GM13977 (cell line): ENCODE data around the gene TANGO6.

Source experiments
- DNase-seq: peaks from one replicate; pipeline ENCODE4 v3.0.0; 2012; ENCODE audit warnings: low spot score
- CTCF ChIP-seq: IDR thresholded peaks from 2 replicates; pipeline ENCODE4 v1.5.1; 2012; ENCODE audit warnings: mild to moderate bottlenecking, control low read depth; ENCODE audit not compliant: insufficient read depth; ENCODE audit errors: extremely low read depth, missing control alignments
- in situ Hi-C: fragments of 300-500 bp; cut with MboI; formaldehyde crosslinking; loops from one replicate; pipeline ENCODE4 v1.12.0; 2022; ENCODE audit warnings: low sequenced_read_pairs, low pct_unique_long_range_greater_than_20kb, mixed read lengths, inconsistent platforms; ENCODE audit not compliant: unreplicated experiment

The TANGO6 gene

GRCh38 chr16:68892214-68892613 lies 48.9 kb downstream of the TANGO6 start:
- no peak for DNase-seq
- in situ Hi-C loops: loop anchor here (10.0 to 25.0 kb wide), 2 partner anchors 233 to 395 kb away; no protein-coding TSS in a partner anchor
- TF ChIP-seq CTCF: no peak

GRCh38 chr16:68892898-68893297 lies 49.6 kb downstream of the TANGO6 start:
- TF ChIP-seq CTCF: no peak
- in situ Hi-C loops: loop anchor here (10.0 to 25.0 kb wide), 2 partner anchors 232 to 394 kb away; no protein-coding TSS in a partner anchor
- DNase-seq: no peak

- DNase-seq: no peak
- in situ Hi-C loops: loop anchor here (10.0 to 25.0 kb wide), 2 partner anchors 231 to 393 kb away; no protein-coding TSS in a partner anchor
- TF ChIP-seq CTCF: no peak
Observed at GRCh38 chr16:68893710-68894705, 50.7 kb downstream of the TANGO6 start.

DNA sequence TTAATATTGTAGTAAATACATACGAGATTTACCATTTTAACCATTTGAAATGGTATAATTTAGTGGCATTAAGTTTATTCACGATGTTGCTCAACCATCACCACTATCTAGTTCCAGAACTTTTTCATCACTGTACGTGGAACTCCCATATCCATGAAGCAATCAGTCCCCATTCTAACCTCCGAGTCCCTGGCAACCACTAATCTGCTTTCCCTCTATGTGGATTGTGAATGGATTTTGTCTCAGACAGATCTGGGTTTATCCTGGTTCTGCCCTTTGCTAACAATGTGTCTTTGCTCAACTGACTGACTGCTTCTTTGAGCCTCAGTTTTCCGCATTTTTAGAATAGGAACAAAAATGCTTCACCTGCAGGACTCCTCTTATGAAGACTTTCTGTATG lies 51.4 kb downstream of the TANGO6 start:
- in situ Hi-C loops: loop anchor here (10.0 to 25.0 kb wide), 2 partner anchors 230 to 393 kb away; no protein-coding TSS in a partner anchor
- no peak for DNase-seq
- no peak for TF ChIP-seq CTCF

- no peak for DNase-seq
- in situ Hi-C loops: loop anchor here (10.0 to 25.0 kb wide), 2 partner anchors 227 to 389 kb away; no protein-coding TSS in a partner anchor
- TF ChIP-seq CTCF: no peak
Observed at GRCh38 chr16:68898026-68898425, 54.7 kb downstream of the TANGO6 start.

DNA sequence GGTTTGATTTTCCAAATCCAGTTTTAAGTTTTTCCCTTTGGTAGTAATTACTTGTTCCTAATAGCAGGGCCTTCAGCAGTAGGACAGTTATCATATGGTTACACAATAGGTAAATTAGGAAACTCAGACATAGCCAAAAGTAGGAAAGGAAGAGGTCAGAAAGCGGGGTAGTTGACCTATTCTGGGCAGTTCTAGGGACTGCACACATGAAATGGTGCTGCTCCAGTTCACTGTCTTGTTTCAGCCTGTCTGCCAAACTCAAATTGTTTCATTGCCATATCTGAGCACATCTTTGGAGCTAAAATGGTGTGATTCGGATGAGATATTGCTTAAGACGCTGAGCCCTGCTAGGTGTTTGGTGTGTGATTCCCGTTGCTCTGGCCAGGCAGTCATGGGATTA lies 56.7 kb downstream of the TANGO6 start:
- no peak for DNase-seq
- in situ Hi-C loops: no loop called here
- no peak for TF ChIP-seq CTCF
